RCC 7860 (cell line): ENCODE results near the gene MOCS3.

Source experiments
- DNase-seq: peaks from one replicate; pipeline ENCODE4 v3.0.0-alpha.2; 2015; ENCODE audit warnings: low spot score
- FAIRE-seq: peaks from 2 replicates; lab custom pipeline; 2012; peaks lifted over from hg19 to GRCh38; lab: Jason Lieb, UNC

MOCS3 gene

DNA sequence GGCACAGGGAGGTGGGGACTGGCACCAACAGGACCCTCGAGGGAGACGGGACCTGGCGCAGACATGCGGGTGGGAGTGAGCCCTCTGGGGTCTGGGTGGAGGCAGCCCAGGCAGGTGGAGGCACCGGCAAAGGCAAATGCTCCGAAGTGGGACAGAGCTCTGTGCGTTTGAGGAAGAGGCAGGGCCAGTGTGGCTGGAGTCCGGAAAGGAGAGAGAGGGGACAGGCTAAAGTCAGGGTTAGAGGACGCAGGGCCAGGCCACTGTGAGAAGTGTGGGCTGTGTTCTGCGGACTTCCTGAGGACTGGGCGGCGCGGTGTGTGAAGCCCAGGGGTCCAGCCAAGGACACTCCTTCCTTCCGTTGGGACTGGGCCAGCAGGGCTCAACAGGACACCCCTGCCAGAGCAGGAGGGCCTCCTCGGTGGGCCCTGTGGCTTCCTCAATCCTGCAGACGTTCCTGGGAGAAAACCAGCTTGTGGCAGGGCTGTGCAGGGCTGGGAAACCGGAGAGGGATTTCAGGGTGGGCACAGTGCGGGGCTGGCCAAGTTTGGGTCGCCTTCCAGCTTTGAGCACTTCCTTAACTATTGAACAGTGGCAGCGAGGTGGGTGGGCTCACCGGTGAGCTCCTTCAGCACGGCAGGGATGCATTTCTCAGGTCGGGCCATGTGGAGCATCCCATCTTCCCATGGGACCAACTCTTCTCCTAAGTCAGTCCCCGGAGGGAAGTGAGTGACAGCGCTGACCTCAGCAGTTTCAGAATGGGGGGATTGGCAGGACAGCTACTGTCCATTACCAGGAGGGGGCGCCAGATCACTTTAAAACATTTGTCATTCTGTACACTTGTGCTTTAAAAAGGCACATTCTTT, 22.5 kb downstream of the MOCS3 start:
- DNase-seq (peak; percentile 51), FAIRE-seq (no peak)

DNA sequence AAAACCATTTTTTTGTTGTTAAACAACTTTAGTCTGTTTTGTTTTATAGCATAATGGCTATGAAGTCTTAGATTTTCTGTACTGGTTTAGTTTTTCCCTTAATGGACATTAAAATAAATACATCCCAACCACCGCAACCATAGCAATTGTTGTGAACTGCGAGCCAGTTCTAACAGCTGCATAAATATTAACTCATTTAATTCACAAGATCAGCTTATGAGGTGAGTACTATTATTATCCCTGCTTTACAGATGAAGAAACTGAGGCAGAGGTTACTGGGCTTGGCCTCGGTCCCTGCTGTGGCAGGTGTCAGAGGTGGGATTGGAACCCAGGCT, 23.1 kb downstream of the MOCS3 start:
- no peak for DNase-seq
- FAIRE-seq: no peak

DNA sequence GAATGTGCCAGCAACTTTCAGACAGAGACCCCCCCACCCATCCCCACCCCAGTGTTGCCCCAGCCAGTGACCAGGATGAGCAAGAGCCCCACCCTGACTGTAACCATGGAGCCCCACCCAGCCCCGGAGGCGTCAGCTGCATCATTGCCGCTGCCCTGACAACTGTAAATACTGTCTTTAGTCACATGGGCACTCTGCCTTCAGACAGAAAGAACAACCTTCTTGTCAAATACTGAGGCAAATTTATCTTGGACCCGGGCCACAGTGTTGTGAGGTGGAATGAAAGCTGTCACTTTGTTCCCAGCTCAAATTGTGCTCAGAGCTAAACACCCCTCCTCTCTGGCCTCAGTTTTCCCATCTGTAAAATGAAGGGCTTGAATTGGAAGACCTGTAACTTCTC, 23.7 kb downstream of the MOCS3 start:
- no peak for FAIRE-seq
- DNase-seq: peak; percentile 48

DNA sequence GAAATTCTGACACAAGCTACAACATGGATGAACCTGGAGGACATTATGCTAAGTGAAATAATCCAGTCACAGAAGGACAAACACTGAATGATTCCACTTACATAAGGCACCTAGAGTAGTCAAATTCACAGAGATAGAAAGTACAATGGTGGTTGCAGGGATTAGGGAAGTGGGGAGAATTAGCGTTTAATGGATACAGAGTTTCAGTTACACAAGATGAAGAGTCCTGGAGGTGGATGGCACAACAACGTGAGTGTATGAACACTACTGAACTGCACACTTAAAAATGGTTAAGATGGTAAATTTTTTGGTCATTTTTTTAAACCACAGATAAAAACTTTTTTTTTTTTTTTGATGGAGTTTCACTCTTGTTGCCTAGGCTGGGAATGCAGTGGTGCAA, 24.7 kb downstream of the MOCS3 start:
- FAIRE-seq (no peak), DNase-seq (no peak)

DNA sequence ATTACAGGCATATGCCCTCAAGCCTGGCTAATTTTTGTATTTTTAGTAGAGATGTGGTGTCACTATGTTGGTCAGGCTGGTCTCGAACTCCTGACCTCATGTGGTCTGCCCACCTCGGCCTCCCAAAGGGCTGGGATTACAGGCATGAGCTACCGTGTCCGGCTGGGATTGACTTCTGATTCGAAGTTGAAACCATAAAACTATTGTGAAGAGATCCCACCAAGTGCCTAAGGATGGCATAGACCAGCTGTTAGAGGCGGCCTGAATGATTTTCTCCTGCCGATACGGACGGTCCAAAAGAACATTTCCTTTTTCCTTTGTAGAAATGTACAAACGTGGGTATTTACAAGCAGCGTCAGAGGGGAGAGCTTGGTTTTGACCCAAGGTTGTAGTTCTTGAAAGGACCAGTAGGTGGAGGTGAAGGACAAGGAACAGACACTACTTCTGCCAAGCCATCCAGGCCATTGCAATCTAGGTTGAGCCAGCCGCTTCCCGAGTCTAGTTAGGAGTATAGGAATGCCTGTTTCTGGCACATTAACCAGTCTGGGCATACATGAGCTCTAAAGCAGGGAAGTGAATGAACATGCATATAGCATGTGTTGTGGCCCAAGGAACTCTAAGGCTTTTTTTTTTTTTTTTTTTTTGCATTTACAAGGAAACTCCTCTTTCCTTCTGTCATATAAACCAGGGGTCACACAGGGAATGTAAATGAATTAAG, 29.0 kb downstream of the MOCS3 start:
- DNase-seq (peak; percentile 80), FAIRE-seq (peak; percentile 62)

DNA sequence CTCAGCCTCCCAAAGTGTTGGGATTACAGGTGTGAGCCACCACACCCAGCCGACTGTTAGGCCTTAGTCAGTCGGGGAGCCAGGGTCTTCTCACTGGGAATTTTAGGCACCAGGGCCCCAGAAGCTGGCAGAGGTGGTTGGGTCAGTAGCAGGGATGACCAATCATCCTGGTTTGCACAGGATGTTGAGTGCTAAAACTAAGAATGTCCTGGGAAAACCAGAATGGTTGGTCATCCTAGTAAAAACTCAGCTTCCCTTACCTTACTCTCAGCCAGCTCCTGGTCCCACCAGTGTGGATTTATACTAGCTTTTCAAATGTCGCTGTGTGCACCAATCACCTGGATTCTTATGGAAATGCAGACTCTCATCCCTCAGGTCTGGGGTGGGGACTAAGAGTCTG, 32.5 kb downstream of the MOCS3 start:
- FAIRE-seq: no peak
- no peak for DNase-seq

DNA sequence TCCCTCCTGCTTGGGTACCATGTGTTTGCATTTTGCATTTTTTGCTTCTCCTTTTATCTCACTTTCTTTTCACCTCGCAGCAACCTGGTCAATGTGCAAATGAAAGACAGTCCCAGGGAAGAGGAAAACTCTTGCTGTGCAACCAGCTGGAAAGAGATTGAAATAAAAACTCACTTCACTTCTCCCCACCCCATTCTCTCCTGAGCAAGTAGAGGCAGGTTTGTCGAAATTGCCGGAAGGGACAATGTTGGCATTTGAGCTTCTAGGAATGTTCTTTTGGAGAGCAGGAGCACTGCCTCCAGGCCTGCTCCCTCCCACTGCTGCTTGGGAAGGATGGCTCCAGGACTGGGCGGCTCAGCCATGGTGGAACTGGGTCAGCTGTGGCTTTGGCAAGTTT, 33.7 kb downstream of the MOCS3 start:
- DNase-seq (no peak), FAIRE-seq (no peak)

DNA sequence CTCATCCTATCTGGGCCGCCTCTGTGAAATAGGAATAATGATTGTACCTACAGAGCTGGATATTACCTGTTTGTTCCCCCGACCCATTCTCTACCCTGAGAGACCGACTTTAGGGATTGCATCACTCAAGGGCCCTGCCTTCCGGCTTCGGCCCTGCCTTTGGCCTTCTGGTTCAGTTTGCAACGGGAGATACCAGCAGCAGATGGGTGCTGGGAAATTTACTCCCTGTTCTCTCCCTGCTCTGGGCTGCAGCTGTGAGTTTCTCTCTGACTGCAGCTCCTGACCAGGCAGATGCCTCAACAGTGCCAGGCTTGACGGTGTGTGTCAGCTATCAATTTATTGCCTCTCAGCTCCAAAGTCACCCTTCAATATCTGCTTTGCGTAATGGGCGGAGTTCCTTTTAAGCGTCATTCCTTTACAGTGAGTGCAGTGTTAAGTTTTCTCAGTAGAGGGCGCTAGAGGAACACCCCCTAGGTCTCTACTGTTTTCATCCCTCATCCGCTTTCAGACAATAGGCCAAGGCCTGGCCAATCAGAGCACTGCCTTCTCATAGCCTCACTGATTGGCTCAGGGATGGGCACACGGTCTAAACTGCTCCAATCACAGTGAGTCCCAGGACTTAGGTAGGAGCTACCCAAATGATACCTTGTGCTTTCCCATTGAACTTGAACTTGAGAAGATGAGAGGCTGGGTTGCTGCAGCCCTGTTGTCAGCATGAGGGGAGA, 34.3 kb downstream of the MOCS3 start:
- FAIRE-seq (no peak), DNase-seq (peak; percentile 53)

DNA sequence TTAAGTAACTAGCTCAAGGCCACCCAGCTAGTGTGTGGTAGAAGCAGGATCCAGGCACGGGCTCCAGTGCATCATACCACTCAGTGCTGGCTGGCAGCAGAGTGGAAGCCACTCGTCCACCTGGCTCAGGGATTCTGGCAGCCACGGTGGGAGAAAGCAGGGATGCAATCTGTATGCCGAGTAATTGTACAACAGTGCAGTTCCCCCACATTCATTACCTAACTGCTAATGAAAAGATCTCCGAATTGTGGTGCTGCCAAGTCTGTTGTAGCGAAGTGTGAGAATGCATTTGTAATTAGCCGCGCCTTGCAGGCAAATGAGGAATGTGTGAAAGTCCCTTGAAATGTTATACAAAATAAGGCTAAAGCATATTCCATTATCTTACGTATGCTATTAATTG, 35.3 kb downstream of the MOCS3 start:
- DNase-seq (no peak), FAIRE-seq (no peak)

DNA sequence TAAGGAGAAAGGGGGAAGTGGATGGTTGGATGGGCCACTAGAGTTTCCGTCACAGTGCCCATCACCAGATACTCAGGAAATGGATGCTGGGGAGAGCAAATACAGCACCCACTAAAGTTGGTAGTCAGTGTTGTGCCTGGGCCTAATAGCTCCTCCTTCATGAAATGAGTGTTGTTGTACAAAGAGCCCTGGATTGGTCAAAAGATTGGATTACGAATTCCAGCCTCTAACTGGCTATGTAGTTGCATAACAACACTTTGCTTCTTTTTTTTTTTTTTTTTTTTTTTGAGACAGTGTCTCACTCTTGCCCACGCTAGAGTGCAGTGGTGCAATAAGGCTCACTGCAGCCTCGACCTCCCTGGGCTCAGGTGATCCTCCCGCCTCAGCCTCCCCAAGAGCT, 36.9 kb downstream of the MOCS3 start:
- DNase-seq: no peak
- no peak for FAIRE-seq

DNA sequence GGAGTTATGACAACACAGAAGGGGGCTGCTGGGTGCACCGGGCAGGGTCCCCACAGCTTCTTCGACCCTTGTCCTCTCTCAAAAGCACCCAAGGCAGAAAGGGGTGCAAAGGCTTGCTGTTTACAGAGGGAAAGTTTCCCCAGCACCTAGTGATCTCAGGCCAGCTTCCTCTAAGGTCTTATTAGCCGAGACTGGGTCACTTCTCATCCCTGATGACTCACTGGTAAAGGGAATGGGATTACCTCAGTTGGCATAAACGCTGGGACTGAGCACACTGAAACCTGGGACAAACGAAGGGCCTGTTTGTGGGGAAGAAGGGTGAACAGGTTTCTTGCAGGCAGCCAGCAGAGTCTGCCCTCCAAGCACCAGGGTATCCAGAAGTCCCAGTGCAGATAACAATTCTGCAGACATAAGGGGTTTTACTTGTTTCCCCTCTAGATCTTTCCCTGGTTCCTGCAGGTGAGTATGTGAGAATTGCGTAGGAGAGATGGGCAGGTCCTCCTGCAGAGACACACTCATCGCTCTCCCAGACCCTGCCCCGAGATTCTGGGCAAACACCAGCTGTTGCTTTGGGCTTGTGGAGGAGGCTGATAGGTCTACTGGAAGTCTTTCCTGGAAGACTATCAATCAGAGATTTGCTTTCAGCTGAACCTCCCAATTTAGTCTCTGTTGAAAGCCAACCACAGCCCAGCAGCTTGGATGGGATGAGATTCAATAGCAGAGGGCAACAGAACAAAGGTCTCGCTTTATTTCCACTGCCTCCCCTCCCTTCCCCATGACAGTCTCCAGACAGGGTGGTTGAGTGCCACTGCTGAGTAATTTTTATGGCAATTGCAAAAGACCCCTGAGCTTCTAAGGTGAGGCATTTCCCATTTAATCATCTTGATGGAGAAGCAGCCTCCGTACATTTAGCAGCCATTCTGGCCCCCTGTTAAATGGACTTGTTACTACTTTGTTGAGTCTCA, 38.6 kb downstream of the MOCS3 start:
- FAIRE-seq: no peak
- DNase-seq: peak; percentile 17

DNA sequence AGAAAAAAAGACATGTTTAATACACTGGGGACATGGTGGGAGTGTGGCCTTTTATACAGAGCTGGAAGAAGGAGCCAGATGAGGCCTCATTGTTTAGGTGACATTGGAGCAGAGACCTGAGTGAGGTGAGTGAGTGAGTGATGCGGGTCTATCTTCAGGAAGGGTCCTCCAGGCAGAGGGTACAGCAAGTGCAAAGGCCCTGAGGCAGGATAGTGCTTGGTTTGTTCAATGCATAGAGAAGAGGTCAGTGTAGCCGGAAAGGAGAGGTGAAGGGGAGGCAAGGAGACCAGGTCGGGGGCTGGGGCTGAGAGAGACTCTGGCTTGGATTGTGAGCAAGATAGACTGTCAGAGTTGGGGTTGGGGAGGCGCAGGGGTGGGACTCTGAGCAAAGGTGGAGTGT, 40.7 kb downstream of the MOCS3 start:
- no peak for FAIRE-seq

DNA sequence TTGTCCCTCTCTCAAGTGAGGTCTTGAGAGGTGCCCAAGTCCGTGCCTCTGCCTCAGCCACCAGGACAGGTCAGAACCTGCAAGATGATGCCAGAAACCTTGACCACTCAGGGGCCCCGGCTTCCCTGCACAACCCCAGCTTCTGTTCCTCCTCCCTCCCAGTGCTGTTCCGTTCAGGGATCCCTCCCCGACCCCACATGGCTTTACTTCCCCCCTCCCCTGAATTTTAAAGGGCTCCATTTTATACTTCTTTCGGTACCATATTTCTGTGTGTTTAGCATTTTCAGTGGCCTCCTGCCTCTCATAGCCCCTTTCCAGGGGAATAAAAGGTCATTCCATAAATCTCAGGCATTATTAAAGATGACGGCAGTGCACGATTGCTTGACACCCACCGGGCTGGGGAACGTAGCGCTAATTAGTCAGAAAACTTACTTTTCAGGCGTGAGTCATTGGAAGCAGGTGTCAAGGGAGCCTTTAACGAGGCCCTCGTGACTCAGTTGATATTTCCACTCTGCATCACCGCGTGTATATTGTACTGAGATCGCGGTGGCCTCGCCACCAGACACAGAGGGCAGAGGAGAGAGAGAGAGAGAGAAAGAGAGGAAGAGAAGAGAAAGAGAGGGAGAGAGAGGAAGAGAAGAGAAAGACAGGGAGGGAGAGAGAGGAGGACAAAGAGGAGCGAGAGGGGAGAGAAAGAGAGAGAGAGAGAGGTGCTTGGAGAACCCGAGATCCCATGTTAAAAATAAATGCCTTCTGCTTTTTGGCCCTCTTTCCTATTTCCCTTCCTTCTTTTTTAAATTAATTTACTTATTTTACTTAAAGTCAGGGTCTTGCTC, 43.0 kb downstream of the MOCS3 start:
- DNase-seq (no peak), FAIRE-seq (no peak)

More for the DNA sequence above, 40.7 kb downstream of the MOCS3 start:
- DNase-seq: no peak

DNA sequence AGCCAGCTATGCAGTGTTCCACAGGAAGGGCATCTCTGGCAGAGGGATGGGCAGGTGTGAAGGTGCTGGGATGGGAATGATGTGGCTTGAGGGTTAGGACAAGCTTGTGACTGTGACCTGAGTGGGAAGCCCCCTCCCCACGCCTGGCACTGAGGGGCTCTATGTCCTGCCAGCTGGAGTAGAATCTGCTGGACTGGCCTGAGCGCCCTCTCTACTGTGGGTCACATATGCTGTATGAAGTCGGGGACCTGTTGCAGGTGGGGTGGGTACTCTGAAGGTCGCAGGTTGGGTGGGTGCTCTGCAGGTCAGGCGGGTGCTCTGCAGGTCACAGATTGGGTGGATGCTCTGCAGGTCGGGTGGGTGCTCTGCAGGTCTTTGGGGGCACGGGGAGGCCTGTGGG, 44.0 kb downstream of the MOCS3 start:
- FAIRE-seq (no peak), DNase-seq (no peak)

DNA sequence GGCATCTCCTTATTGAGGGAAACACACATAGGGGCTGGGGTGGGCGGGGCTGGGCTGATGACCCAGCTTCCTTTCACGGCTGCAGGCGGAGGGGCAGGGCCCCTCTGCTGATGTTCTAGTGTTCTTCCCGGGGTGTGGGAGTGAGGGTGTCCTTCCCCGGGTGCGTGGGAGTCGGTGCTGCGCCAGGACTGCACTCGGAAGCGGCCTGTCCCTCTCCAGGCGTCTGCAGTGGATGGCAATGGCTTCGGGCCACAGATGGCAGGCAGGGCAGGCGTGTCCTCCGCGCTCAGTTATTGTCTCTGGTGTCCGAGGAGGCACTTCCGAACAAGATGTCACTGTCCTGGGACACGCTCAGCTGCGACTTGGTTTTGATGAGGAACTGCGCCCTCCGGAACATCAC, 45.1 kb downstream of the MOCS3 start:
- FAIRE-seq: no peak

DNA sequence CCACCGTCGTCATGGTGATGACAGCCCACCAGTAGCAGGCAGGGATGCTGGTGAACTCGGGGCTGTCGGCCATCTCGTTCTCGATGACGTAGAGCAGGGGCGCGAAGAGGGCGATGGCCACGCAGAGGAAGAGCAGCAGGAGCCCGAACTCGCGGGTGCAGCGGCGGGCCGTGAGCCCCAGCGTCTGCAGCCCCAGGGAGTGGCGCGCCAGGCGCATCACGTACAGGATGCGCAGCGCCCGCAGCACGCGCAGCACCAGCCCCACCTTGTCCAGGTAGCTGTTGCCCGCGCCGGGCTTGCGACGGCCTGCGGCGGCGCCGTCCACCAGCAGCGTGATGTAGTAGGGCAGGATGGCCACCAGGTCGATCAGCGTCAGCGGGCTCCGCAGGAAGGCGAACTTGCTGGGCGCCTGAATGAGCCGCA, 45.7 kb downstream of the MOCS3 start:
- DNase-seq: no peak
- FAIRE-seq: no peak

More for the DNA sequence above, 45.1 kb downstream of the MOCS3 start:
- no peak for DNase-seq

DNA sequence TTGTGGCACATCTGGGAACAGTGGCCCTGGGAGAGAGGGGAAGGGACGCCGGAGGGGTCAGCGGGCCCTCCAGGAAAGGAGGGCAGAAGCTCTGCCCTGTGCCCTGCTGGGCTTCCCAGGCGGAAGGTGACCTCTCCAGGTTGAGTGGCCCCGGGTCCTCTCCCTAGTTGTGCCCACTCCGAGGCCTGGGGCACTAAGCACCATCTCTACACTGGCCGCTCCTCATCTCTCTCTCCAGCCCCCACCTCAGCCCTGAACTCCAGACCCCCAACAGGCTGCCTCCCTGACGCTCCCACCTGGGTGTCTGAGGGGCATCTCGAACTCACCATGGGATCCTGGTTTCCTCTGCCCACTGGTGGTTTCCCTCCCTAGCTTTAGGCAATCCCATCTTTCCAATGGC, 46.2 kb downstream of the MOCS3 start:
- FAIRE-seq (no peak), DNase-seq (no peak)

DNA sequence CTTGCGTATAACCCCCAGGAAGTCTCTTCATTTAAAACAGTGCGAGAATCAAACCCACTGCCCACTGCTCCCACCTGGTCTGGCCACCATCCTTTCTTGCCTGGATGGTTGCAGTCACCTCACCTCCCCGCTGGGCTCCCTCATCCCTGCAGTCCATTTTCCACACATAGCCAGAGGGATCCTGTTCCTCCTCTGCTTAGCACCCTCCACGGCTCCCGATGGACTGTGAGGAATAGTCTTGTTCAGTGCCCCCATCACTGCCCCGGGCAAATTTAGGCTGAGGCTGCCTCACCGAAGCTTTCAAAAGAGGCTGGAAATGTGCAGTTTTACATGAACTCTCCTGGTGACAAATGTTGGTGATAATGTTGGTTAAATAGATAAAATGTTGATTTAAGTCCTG, 46.6 kb downstream of the MOCS3 start:
- DNase-seq (no peak), FAIRE-seq (no peak)

DNA sequence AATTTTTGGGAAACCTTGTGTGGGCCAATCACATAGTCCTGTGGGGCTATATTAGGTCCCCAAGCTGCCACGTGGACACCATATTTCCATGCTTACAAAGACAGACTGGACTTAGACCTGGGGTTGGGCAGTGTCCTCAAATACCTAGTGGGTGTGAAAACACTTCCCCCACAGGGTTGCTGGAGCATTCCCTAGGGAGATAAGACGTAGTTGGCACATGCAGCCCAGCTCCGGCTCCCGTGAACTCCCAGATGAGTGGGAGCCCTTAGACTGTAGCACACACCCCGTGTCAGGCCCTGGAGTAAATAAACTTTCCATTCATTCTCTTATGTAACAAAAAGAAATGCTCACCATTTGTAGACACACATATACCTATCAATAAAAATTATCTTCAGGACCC, 50.1 kb downstream of the MOCS3 start:
- no peak for FAIRE-seq
- DNase-seq: no peak
